Kidney epithelial cell (primary cell): ENCODE measurements around the gene SH3GL2. TPM values are rescaled to one million over a fixed set of nuclear protein-coding genes. Genes with fewer than 3 reads are reported as not detected.

Experiments used
- DNase-seq: peaks from one replicate; pipeline ENCODE4 v3.0.0-alpha.2; 2010; ENCODE audit warnings: low read depth
- H3K27me3 ChIP-seq: 2 replicates; pipeline ENCODE4 v1.6.0; 2011; ENCODE audit warnings: low read length; ENCODE audit not compliant: control insufficient read depth, insufficient read depth
- H3K36me3 ChIP-seq: 2 replicates; pipeline ENCODE4 v1.5.1; 2011; ENCODE audit warnings: low read length; ENCODE audit not compliant: control insufficient read depth, insufficient read depth
- H3K4me3 ChIP-seq: 2 replicates; pipeline ENCODE4 v1.5.1; 2011; ENCODE audit warnings: low read depth, mild to moderate bottlenecking, control low read depth, low read length
- CTCF ChIP-seq: IDR thresholded peaks from 2 replicates; pipeline ENCODE4 v1.5.1; 2011; ENCODE audit warnings: mild to moderate bottlenecking, moderate library complexity, low read length, control low read depth, inconsistent platforms; ENCODE audit not compliant: insufficient read depth, poor library complexity, severe bottlenecking
- total RNA-seq: library from RNA; depleted of rRNA; stranded (reverse); fragments of >200 nt; gene quantifications from 2 replicates; pipeline ENCODE4 v1.2.3, GENCODE V29; 2015

The SH3GL2 gene
- total RNA-seq, 1 donor from 2014 or later: 3.5 TPM

- H3K4me3 ChIP-seq: no peak overlapping the region
- no peak for TF ChIP-seq CTCF
- no peak for DNase-seq
- no peaks in the 10 kb centered on the region for H3K27me3 ChIP-seq
- H3K36me3 ChIP-seq: no peaks in the 10 kb centered on the region
Measured at GRCh38 chr9:17699615-17700330, 120.9 kb downstream of the SH3GL2 start.

- no peak overlapping the region for H3K4me3 ChIP-seq
- H3K27me3 ChIP-seq: no peaks in the 10 kb centered on the region
- DNase-seq: no peak
- TF ChIP-seq CTCF: no peak
- H3K36me3 ChIP-seq: no peaks in the 10 kb centered on the region
Measured at GRCh38 chr9:17706347-17706746, 127.5 kb downstream of the SH3GL2 start.

GRCh38 chr9:17719053-17719452 lies 140.2 kb downstream of the SH3GL2 start:
- H3K27me3 ChIP-seq: no peaks in the 10 kb centered on the region
- H3K36me3 ChIP-seq: no peaks in the 10 kb centered on the region
- no peak for DNase-seq
- H3K4me3 ChIP-seq: no peak overlapping the region
- TF ChIP-seq CTCF: no peak

GRCh38 chr9:17721954-17722353 lies 143.1 kb downstream of the SH3GL2 start:
- Histone ChIP-seq H3K36me3 (no peaks in the 10 kb centered on the region), H3K4me3 (no peak overlapping the region), H3K27me3 (no peaks in the 10 kb centered on the region)
- TF ChIP-seq CTCF: no peak
- DNase-seq: no peak

- no peak overlapping the region for H3K4me3 ChIP-seq
- DNase-seq: no peak
- H3K27me3 ChIP-seq: no peaks in the 10 kb centered on the region
- H3K36me3 ChIP-seq: no peaks in the 10 kb centered on the region
- no peak for TF ChIP-seq CTCF
Measured at GRCh38 chr9:17723656-17724055, 144.8 kb downstream of the SH3GL2 start.
